ENCODE measurements around the gene SHLD1.

DNA sequence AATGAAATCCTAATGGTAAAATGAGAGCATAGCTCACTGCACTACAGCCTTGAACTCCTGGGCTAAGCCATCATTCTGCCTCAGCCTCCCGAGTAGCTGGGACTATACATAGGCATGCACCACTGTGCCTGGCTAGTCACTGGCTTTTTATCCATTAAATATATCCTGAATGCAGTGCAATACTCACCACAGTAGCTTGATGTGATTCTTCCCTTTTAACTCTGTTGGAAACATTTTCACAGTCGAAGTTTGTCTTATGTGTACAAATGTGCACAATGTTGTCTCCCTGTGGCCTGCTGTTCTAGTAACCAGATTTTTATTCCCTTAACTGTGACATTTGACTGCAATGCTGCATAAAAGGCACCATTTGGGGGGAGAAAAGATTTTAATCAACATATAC is 143.4 kb downstream of the SHLD1 start:
- TF ChIP-seq, protein P1, sequence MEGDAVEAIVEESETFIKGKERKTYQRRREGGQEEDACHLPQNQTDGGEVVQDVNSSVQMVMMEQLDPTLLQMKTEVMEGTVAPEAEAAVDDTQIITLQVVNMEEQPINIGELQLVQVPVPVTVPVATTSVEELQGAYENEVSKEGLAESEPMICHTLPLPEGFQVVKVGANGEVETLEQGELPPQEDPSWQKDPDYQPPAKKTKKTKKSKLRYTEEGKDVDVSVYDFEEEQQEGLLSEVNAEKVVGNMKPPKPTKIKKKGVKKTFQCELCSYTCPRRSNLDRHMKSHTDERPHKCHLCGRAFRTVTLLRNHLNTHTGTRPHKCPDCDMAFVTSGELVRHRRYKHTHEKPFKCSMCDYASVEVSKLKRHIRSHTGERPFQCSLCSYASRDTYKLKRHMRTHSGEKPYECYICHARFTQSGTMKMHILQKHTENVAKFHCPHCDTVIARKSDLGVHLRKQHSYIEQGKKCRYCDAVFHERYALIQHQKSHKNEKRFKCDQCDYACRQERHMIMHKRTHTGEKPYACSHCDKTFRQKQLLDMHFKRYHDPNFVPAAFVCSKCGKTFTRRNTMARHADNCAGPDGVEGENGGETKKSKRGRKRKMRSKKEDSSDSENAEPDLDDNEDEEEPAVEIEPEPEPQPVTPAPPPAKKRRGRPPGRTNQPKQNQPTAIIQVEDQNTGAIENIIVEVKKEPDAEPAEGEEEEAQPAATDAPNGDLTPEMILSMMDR (IDR thresholded peaks at IDR 0.05; ENCODE audit: borderline replicate concordance, extremely low read depth, low read length, poor library complexity, severe bottlenecking) = no peak
- TF ChIP-seq EZH2 (IDR thresholded peaks at IDR 0.05; ENCODE audit: borderline replicate concordance, low read depth, low read length, severe bottlenecking) = no peak

Data from DND-41 (cell line).